Neutrophil (primary cell): ENCODE data around the gene RBP3.

Experiments
- H3K27ac ChIP-seq: fragments of 200-600 bp; sonication (generic); 2 replicates; pipeline ENCODE4 v1.5.1; 2016; ENCODE audit warnings: mild to moderate bottlenecking, moderate library complexity
- H3K27me3 ChIP-seq: fragments of 200-600 bp; sonication (generic); 2 replicates; pipeline ENCODE4 v1.6.0; 2016; ENCODE audit warnings: mild to moderate bottlenecking
- H3K36me3 ChIP-seq: fragments of 200-600 bp; sonication (generic); 2 replicates; pipeline ENCODE4 v1.5.1; 2017
- H3K4me1 ChIP-seq, 2 experiments: fragments of 200-600 bp in 1 of 2; sonication (generic) in 1 of 2; 1 replicate in 1 of 2; 2 replicates in 1 of 2; pipeline versions ENCODE4 v1.5.1 to v1.6.1; 2013 to 2016; ENCODE audit warnings: low read depth in 1 of 2, low read length in 1 of 2, mild to moderate bottlenecking in 1 of 2, moderate library complexity in 1 of 2; ENCODE audit not compliant: control insufficient read depth in 1 of 2, insufficient read depth in 1 of 2
- H3K4me3 ChIP-seq, 2 experiments: fragments of 200-600 bp in 1 of 2; sonication (generic) in 1 of 2; 1 replicate in 1 of 2; 2 replicates in 1 of 2; pipeline ENCODE4 v1.5.1; 2013 to 2016; ENCODE audit warnings: low read depth in 1 of 2, low read length in 1 of 2, mild to moderate bottlenecking in 1 of 2, moderate library complexity in 1 of 2
- H3K9me3 ChIP-seq: fragments of 200-600 bp; sonication (generic); 2 replicates; pipeline ENCODE4 v1.5.1; 2016
- CTCF ChIP-seq: fragments of 200-600 bp; sonication (generic); IDR thresholded peaks from 2 replicates; pipeline ENCODE4 v1.5.1; 2016; ENCODE audit warnings: antibody characterized with exemption

Gene RBP3

GRCh38 chr10:47348138-47348651 lies at the start of gene RBP3:
RBP3 (plus strand) TSS chr10:47348363; CDS start chr10:47348485, 122 bp downstream.
- no peaks in the 10 kb centered on the region for H3K27me3 ChIP-seq
- H3K4me3 ChIP-seq = no peak within 1 kb of the TSS
- no peaks in the 10 kb centered on the region for H3K9me3 ChIP-seq
- TF ChIP-seq CTCF = no peak
- no peaks in the 10 kb centered on the region for H3K4me1 ChIP-seq
- H3K27ac ChIP-seq = no peak within 1 kb of the TSS
- H3K36me3 ChIP-seq = no peaks in the 10 kb centered on the region

DNA sequence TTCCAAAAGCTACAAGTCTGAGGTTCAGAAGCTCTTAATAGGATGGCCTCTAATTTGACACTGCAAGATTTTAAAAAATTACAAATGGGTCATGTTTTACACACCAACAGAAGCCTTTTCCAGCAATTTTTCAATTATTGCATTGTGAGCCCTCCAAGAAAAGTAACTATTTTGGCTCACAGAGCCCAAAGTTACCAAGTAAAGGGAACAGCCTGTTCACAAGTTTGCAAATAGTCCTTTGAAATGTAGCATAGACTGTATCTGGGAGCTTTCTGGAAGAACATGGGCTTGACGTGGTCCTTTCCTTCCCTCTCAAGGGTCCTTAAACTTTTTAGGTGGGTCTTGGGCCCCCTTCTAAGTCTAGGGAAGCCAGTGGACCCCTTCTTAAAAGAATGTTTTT lies 49.4 kb upstream of the RBP3 start:
- H3K27me3 ChIP-seq = peaks cover 100% of the 10 kb centered on the region
- no peaks in the 10 kb centered on the region for H3K9me3 ChIP-seq
- TF ChIP-seq CTCF = no peak
- H3K36me3 ChIP-seq = no peaks in the 10 kb centered on the region
- H3K4me1 ChIP-seq = peaks cover 0 to 5% of the 10 kb centered on the region in 2 experiments
- H3K4me3 ChIP-seq = no peak overlapping the region
- H3K27ac ChIP-seq = no peak overlapping the region

- Histone ChIP-seq H3K36me3 (no peaks in the 10 kb centered on the region), H3K27ac (no peak within 1 kb of the TSS), H3K4me1 (peaks cover 0 to 5% of the 10 kb centered on the region in 2 experiments), H3K4me3 (no peak within 1 kb of the TSS), H3K9me3 (no peaks in the 10 kb centered on the region), H3K27me3 (peaks cover 93% of the 10 kb centered on the region)
- TF ChIP-seq CTCF = no peak
Observed at GRCh38 chr10:47299611-47300428, 48.3 kb upstream of the RBP3 start, which contains the start of gene GDF10. GDF10 (plus strand) TSS chr10:47300197; CDS start chr10:47300652, 455 bp downstream.

- Histone ChIP-seq H3K4me3 (no peak overlapping the region), H3K27me3 (peaks cover 88% of the 10 kb centered on the region), H3K4me1 (peaks cover 0 to 5% of the 10 kb centered on the region in 2 experiments), H3K27ac (no peak overlapping the region), H3K9me3 (no peaks in the 10 kb centered on the region), H3K36me3 (no peaks in the 10 kb centered on the region)
- TF ChIP-seq CTCF = no peak
Observed at GRCh38 chr10:47300429-47300931, 47.7 kb upstream of the RBP3 start.

DNA sequence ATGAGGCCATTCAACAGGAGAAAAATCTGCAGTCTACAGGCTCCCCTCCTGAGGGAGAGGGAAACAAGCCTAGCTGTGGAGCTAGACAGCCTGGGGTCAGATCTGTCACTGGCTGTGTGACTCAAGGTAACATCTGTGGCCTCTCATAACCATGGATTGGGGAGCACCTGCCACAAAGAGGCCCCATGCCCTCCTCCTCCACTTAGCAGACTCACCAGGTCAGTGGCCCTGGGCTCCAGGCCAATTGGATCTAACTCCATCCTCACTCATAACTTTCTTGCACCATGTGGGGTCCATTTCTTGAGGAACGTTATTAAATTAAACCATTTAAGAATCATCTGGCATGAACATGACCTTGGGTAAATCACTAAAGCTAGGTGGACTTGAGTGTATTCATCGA lies 46.3 kb upstream of the RBP3 start:
- Histone ChIP-seq H3K4me3 (no peak overlapping the region), H3K36me3 (no peaks in the 10 kb centered on the region), H3K4me1 (peaks cover 0 to 5% of the 10 kb centered on the region in 2 experiments), H3K27ac (no peak overlapping the region), H3K27me3 (peaks cover 88% of the 10 kb centered on the region), H3K9me3 (no peaks in the 10 kb centered on the region)
- TF ChIP-seq CTCF = no peak
